Panc1 (cell line): ENCODE measurements around the gene TINAGL1. TPM values are rescaled to one million over a fixed set of nuclear protein-coding genes. Genes with fewer than 3 reads are reported as not detected.
"Not testable (repeated sequence)": the region's sequence is repeated elsewhere in the genome, so short reads cannot be mapped to it uniquely, and the experiment has no call there.

Experiments
- ATAC-seq: fragments of 200-7000 bp; cut with Tn5 transposase; 2 replicates; pipeline ENCODE4 v1.9.1; 2020; ENCODE audit warnings: mild to moderate bottlenecking, moderate library complexity
- BruUV-seq: library from RNA; stranded (reverse); fragments of 400-500 nt; replicated peaks from 2 replicates; lab custom pipeline; 2021; lab: Mats Ljungman, UMichigan
- CTCF ChIA-PET: fragments of 300-600 bp; sonication (Branson Sonifier 250); formaldehyde crosslinking; loops from one replicate; lab custom pipeline; 2022; ENCODE audit warnings: antibody characterized with exemption; lab: Charles Lee
- POLR2A ChIA-PET: fragments of 300-600 bp; sonication (Branson Sonifier 250); formaldehyde crosslinking; loops from one replicate; lab custom pipeline; 2022; ENCODE audit warnings: antibody characterized with exemption; lab: Charles Lee
- DNase-seq: peaks from one replicate; pipeline ENCODE4 v3.0.0-alpha.2; 2010; ENCODE audit warnings: low read depth, low spot score
- H3K27ac ChIP-seq: 2 replicates; pipeline ENCODE4 v1.5.1; 2011; ENCODE audit warnings: mild to moderate bottlenecking, low read length, inconsistent platforms
- H3K27me3 ChIP-seq: fragments of 200-500 bp; sonication (Bioruptor generic); 2 replicates; pipeline ENCODE4 v1.6.0; 2014; ENCODE audit warnings: low read length, inconsistent platforms; ENCODE audit not compliant: control insufficient read depth, insufficient read depth
- H3K36me3 ChIP-seq: fragments of 200-500 bp; sonication (Bioruptor generic); 2 replicates; pipeline ENCODE4 v1.5.1; 2014; ENCODE audit warnings: inconsistent platforms, mild to moderate bottlenecking, low read length, moderate library complexity; ENCODE audit not compliant: control insufficient read depth, insufficient read depth
- H3K4me1 ChIP-seq: 2 replicates; pipeline ENCODE4 v1.5.1; 2011; ENCODE audit warnings: inconsistent platforms, mild to moderate bottlenecking, low read length, moderate library complexity; ENCODE audit not compliant: control insufficient read depth, insufficient read depth
- H3K4me3 ChIP-seq, 2 experiments: 2 replicates each; pipeline ENCODE4 v1.5.1; 2011 to 2012; ENCODE audit warnings: low read depth in 2 of 2, low read length in 2 of 2, mild to moderate bottlenecking in 2 of 2, inconsistent platforms in 1 of 2, moderate library complexity in 1 of 2
- H3K9me3 ChIP-seq: fragments of 200-500 bp; sonication (Bioruptor generic); 2 replicates; pipeline ENCODE4 v1.5.1; 2014; ENCODE audit warnings: low read depth, mild to moderate bottlenecking, inconsistent platforms, low read length, moderate library complexity; ENCODE audit not compliant: control insufficient read depth, insufficient read depth
- CTCF ChIP-seq: fragments of 450-650 bp; IDR thresholded peaks from 2 replicates; pipeline ENCODE4 v1.5.1; 2017; ENCODE audit warnings: mild to moderate bottlenecking
- POLR2AphosphoS5 ChIP-seq: IDR thresholded peaks from 2 replicates; pipeline ENCODE4 v1.6.1; 2012; ENCODE audit warnings: mild to moderate bottlenecking, low read depth, low read length, moderate library complexity
- REST ChIP-seq, 2 experiments: IDR thresholded peaks; 2 replicates each; pipeline ENCODE4 v1.6.1; 2011 to 2012; ENCODE audit warnings: low read depth in 2 of 2, control low read depth in 1 of 2, low read length in 1 of 2, mild to moderate bottlenecking in 1 of 2, moderate library complexity in 1 of 2; ENCODE audit not compliant: insufficient read depth in 1 of 2
- SIN3A ChIP-seq: IDR thresholded peaks from 2 replicates; pipeline ENCODE4 v1.6.1; 2012; ENCODE audit warnings: low read depth, mild to moderate bottlenecking, low read length, moderate library complexity, borderline replicate concordance; ENCODE audit not compliant: insufficient read depth
- TCF7L2 ChIP-seq: IDR thresholded peaks from 2 replicates; pipeline ENCODE4 v1.6.1; 2011; ENCODE audit warnings: mild to moderate bottlenecking, low read depth, low read length, inconsistent platforms
- in situ Hi-C: cut with HindIII; loops from 2 replicates; pipeline ENCODE4 v1.10.0; 2016; ENCODE audit warnings: low sequenced_read_pairs, low pct_unique_long_range_greater_than_20kb
- intact Hi-C: fragments of 100-400 bp; cut with micrococcal nuclease; formaldehyde crosslinking; loops from one replicate; pipeline ENCODE4 v1.10.0; 2022; ENCODE audit not compliant: unreplicated experiment
- total RNA-seq: library from RNA; stranded (reverse); gene quantifications from one replicate; pipeline ENCODE4 v1.2.1, GENCODE V29; 2021; ENCODE audit not compliant: unreplicated experiment

Gene TINAGL1
- total RNA-seq, 1 experiment from 2014 or later, result 6.1 TPM

- ChIA-PET CTCF (no interaction called here), POLR2A (no interaction called here)
- Histone ChIP-seq H3K36me3 (no peaks in the 10 kb centered on the region), H3K4me1 (peaks cover 33% of the 10 kb centered on the region), H3K27me3 (no peaks in the 10 kb centered on the region), H3K9me3 (no peaks in the 10 kb centered on the region), H3K4me3 (no peak overlapping the region), H3K27ac (no peak overlapping the region)
- in situ Hi-C loops, result no loop called here
- intact Hi-C loops, result no loop called here
- DNase-seq (no peak), ATAC-seq (no peak)
- TF ChIP-seq TCF7L2 (no peak), SIN3A (no peak), REST (IDR thresholded peaks at IDR 0.05; ENCODE audit: insufficient read depth in 1 of 2, low read depth in 2 of 2, low read length in 1 of 2) (no peak), POLR2AphosphoS5 (no peak), CTCF (no peak)
- no TSS peak for BruUV-seq
Observed at GRCh38 chr1:31586376-31587327, 10.3 kb downstream of the TINAGL1 start.

GRCh38 chr1:31587328-31587699 lies 11.0 kb downstream of the TINAGL1 start:
- H3K4me3 ChIP-seq, BruUV-seq, DNase-seq, H3K9me3 ChIP-seq, POLR2A ChIA-PET, ATAC-seq, in situ Hi-C loops, H3K36me3 ChIP-seq, intact Hi-C loops, H3K27me3 ChIP-seq: not testable (repeated sequence)
- CTCF ChIA-PET, result interaction anchor here (0.7 kb wide), 1 partner anchor 21 kb away, joined by 3 read pairs; no protein-coding TSS in a partner anchor
- Histone ChIP-seq H3K27ac (peak overlapping the region; percentile 48; the same call in 1 of the 2 replicates), H3K4me1 (peaks cover 36% of the 10 kb centered on the region)
